GM18951 (cell line): Measurements from ENCODE around the gene SYT11.
"Not testable (repeated sequence)": the region's sequence is repeated elsewhere in the genome, so short reads cannot be mapped to it uniquely, and the experiment has no call there.

Experiments used
- POLR2A ChIP-seq: IDR thresholded peaks from 4 replicates; pipeline ENCODE4 v1.6.1; 2011; ENCODE audit warnings: mild to moderate bottlenecking; ENCODE audit not compliant: insufficient read length, insufficient read depth; ENCODE audit errors: extremely low read depth
- in situ Hi-C: fragments of 300-500 bp; cut with MboI; formaldehyde crosslinking; loops from one replicate; pipeline ENCODE4 v1.12.0; 2022; ENCODE audit warnings: low sequenced_read_pairs, mixed read lengths, inconsistent platforms; ENCODE audit not compliant: unreplicated experiment

Gene SYT11

GRCh38 chr1:155877945-155878344 lies 18.6 kb downstream of the SYT11 start:
- no peak for TF ChIP-seq POLR2A
- in situ Hi-C loops: no loop called here

- no peak for TF ChIP-seq POLR2A
- in situ Hi-C loops: no loop called here
Measured at GRCh38 chr1:155880251-155880650, 20.9 kb downstream of the SYT11 start.

GRCh38 chr1:155880950-155881349 lies 21.6 kb downstream of the SYT11 start:
- TF ChIP-seq POLR2A: no peak
- in situ Hi-C loops: no loop called here

GRCh38 chr1:155882235-155882634 lies 22.9 kb downstream of the SYT11 start:
- in situ Hi-C loops: no loop called here

GRCh38 chr1:155882766-155883165 lies 23.4 kb downstream of the SYT11 start:
- no peak for TF ChIP-seq POLR2A
- in situ Hi-C loops: no loop called here

More at GRCh38 chr1:155882235-155882634, 22.9 kb downstream of the SYT11 start:
- TF ChIP-seq POLR2A: no peak

GRCh38 chr1:155884031-155884960 lies 24.9 kb downstream of the SYT11 start:
- in situ Hi-C loops: no loop called here
- TF ChIP-seq POLR2A: no peak

- TF ChIP-seq POLR2A: no peak
- in situ Hi-C loops: no loop called here
Measured at GRCh38 chr1:155884982-155885381, 25.6 kb downstream of the SYT11 start.

GRCh38 chr1:155888481-155888880 lies 29.1 kb downstream of the SYT11 start:
- in situ Hi-C loops: no loop called here
- TF ChIP-seq POLR2A: no peak

- in situ Hi-C loops: no loop called here
- no peak for TF ChIP-seq POLR2A
Measured at GRCh38 chr1:155889566-155889965, 30.2 kb downstream of the SYT11 start.

- in situ Hi-C loops: no loop called here
- no peak for TF ChIP-seq POLR2A
Measured at GRCh38 chr1:155890251-155890650, 30.9 kb downstream of the SYT11 start.

GRCh38 chr1:155892796-155893195 lies 33.4 kb downstream of the SYT11 start:
- in situ Hi-C loops: no loop called here
- TF ChIP-seq POLR2A: no peak

GRCh38 chr1:155893389-155894142 lies 34.2 kb downstream of the SYT11 start:
- in situ Hi-C loops: no loop called here
- TF ChIP-seq POLR2A: no peak

GRCh38 chr1:155895617-155896016 lies 36.2 kb downstream of the SYT11 start:
- in situ Hi-C loops: not testable (repeated sequence)

- in situ Hi-C loops: not testable (repeated sequence)
Measured at GRCh38 chr1:155896476-155896875, 37.1 kb downstream of the SYT11 start.
